A673 (cell line): ENCODE measurements around the gene MICAL2.

Experiments
- CTCF ChIP-seq: fragments of 300-800, 200-600 bp; sonication (generic); conservative IDR thresholded peaks from 2 replicates; pipeline ENCODE4 v1.5.1; 2017; ENCODE audit warnings: low read depth, mild to moderate bottlenecking, antibody characterized with exemption, low read length, moderate library complexity, mixed read lengths
- EZH2 ChIP-seq: fragments of 200-600 bp; sonication (generic); IDR thresholded peaks from 2 replicates; pipeline ENCODE4 v1.6.1; 2017; ENCODE audit warnings: borderline replicate concordance, low read depth, mild to moderate bottlenecking, mixed read lengths, antibody characterized with exemption, low read length; ENCODE audit not compliant: poor library complexity, severe bottlenecking

DNA sequence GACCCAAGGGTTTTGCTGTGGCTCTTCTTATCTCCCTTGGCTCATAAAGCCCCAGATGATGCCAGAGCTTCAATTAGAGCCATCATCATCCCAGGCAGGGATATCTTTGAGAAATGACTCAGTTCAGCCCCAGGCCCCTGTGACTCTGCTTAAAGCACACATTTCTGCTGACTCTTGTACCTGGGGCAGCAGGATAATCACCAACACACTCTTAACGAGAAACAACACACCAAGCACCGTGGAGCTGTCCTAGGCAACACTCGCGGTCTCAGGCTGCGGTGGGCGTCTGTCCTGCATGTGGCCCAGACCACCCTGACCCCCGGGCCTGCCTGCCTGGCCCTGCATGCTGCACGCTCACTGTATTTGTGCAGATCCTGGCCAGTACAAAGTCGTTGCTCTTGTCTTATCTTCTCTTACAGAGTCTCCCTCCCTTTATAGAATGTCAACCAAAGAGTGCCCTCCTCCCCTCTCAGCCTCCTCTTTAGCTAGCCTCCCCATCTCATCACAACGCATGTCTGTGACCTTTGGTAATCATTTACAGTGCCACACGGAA lies 152.8 kb downstream of the MICAL2 start:
- TF ChIP-seq CTCF (no peak), EZH2 (no peak)
